AG09309 (cell line): ENCODE measurements around the gene MORN5.

Experiments used
- DNase-seq: peaks from one replicate; pipeline ENCODE4 v3.0.0-alpha.2; 2010; ENCODE audit warnings: low read depth
- H3K4me3 ChIP-seq: 2 replicates; pipeline ENCODE4 v1.5.1; 2011; ENCODE audit warnings: mild to moderate bottlenecking, low read depth, low read length, moderate library complexity; ENCODE audit not compliant: control insufficient read depth
- CTCF ChIP-seq: IDR thresholded peaks from 2 replicates; pipeline ENCODE4 v1.5.1; 2011; ENCODE audit warnings: mild to moderate bottlenecking, low read depth, low read length, inconsistent platforms; ENCODE audit not compliant: insufficient read depth, control insufficient read depth; ENCODE audit errors: missing control alignments

MORN5 gene

GRCh38 chr9:122193651-122194050 lies 33.9 kb downstream of the MORN5 start:
- TF ChIP-seq CTCF = no peak
- no peak overlapping the region for H3K4me3 ChIP-seq
- no peak for DNase-seq

DNA sequence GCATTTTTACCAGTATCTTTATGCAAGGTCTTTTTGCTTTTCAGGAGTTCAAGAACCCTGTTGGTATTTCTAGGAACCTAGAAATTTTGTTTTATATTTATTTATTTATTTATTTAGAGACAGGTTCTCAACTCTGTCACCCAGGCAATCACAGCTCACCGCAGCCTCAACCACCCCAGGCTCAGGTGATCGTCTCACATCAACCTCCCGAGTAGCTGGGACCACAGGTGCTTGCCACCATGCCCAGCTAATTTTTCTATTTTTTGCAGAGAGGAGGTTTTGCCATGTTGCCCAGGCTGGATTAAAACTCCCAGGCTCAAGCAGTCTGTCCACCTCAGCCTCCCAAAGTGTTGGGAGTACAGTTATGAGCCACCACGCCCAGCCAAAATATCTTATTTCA lies 36.2 kb downstream of the MORN5 start:
- TF ChIP-seq CTCF = no peak
- no peak for DNase-seq
- no peak overlapping the region for H3K4me3 ChIP-seq

- H3K4me3 ChIP-seq = no peak overlapping the region
- TF ChIP-seq CTCF = no peak
- DNase-seq = no peak
Measured at GRCh38 chr9:122197426-122197825, 37.7 kb downstream of the MORN5 start.

DNA sequence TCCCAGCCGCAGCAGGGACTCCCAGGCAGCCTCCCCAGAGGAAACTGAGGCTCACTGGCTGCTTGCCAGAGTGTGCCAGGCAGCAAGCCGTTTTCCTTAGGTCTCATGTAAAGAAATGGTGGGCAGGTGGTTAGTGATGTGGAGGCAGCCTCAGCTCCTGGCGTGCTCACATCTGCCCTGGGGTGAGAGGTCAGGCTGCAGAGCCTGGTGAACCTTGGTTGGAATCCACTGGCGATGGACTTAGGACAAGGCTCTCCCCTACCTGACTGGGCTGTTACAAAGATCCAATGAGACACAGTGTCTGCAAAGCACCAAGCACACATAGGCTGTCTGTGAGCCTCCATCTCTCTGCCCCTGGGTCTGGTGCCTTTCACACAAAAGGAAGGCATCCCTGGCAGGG lies 38.2 kb downstream of the MORN5 start:
- no peak for TF ChIP-seq CTCF
- DNase-seq = no peak
- H3K4me3 ChIP-seq = no peak overlapping the region

GRCh38 chr9:122200960-122201595 lies 41.4 kb downstream of the MORN5 start:
- no peak for TF ChIP-seq CTCF
- no peak overlapping the region for H3K4me3 ChIP-seq
- no peak for DNase-seq

DNA sequence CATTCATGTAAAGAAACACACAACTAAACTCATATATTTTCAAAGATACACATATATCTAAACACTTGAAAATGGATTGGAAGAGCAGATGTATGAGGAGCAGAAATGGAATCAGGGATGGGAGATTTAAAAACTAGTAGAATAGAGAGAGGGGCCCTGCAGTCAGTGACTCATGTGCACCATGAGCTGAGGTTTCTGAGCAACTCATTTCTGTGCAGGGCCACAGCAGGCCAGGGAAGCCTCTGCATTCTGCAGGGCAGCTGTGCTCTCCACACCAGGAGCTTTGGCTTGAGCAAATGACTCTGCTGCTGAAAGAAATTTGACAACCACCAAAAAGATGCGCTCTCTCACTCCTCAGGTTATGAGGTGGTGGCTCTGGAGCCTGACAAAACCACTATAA lies 41.9 kb downstream of the MORN5 start:
- DNase-seq = no peak
- no peak overlapping the region for H3K4me3 ChIP-seq
- TF ChIP-seq CTCF = no peak

DNA sequence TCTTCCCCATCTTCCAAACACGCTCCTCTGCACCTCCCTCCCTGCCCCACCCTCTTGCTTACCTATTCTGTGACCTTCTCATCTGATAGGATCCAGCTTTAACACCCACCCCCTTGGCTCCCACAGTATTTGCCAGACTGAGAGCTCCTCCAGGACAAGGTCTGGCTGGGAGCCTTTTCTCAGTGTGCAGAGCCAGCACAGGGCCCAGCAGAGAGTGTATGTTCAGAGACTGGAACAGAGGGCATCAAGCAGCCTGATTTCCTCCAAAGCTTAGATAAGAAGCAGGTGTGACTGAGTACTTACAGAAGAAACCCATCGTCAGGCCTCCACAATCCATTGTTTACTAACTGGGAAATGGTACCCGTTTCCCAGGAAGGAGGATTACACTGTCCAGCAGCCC lies 42.4 kb downstream of the MORN5 start:
- DNase-seq = no peak
- no peak overlapping the region for H3K4me3 ChIP-seq

More for the DNA sequence above, 42.4 kb downstream of the MORN5 start:
- no peak for TF ChIP-seq CTCF
